B cell (primary cell): ENCODE measurements around the gene PACC1.

Source experiments
- CTCF ChIP-seq: fragments of 200-600 bp; IDR thresholded peaks from one replicate; pipeline ENCODE4 v1.8.0; 2022; ENCODE audit warnings: antibody characterized with exemption, mild to moderate bottlenecking
- EZH2 ChIP-seq: IDR thresholded peaks from 2 replicates; pipeline ENCODE4 v1.6.1; 2012; ENCODE audit warnings: borderline replicate concordance, low read depth, mild to moderate bottlenecking, moderate library complexity, low read length; ENCODE audit not compliant: insufficient read depth, poor library complexity, severe bottlenecking

- TF ChIP-seq EZH2, result no peak
- TF ChIP-seq CTCF, result no peak
Observed at GRCh38 chr1:212315184-212315583, 99.5 kb downstream of the PACC1 start.
